Thymus (tissue), 14 donors: Measurements from ENCODE around the gene PLA2G4F. TPM values are rescaled to one million over a fixed set of nuclear protein-coding genes. Genes with fewer than 3 reads are reported as not detected.

ENCODE experiments used
- DNase-seq, 9 donors: peaks; one replicate each; pipeline ENCODE4 v3.0.0-alpha.2; 2013; ENCODE audit warnings: low spot score in 9 of 9, low read depth in 6 of 9, missing footprints in 1 of 9
- H3K27ac ChIP-seq, 2 donors: one replicate each; pipeline ENCODE4 v1.5.1; 2013; ENCODE audit warnings: control low read depth in 1 of 2, low read depth in 1 of 2, low read length in 1 of 2, mild to moderate bottlenecking in 1 of 2, moderate library complexity in 1 of 2
- H3K27me3 ChIP-seq, 2 donors: one replicate each; pipeline ENCODE4 v1.5.1; 2013; ENCODE audit warnings: low read length in 1 of 2; ENCODE audit not compliant: control insufficient read depth in 2 of 2, insufficient read depth in 1 of 2
- H3K36me3 ChIP-seq, 2 donors: one replicate each; pipeline ENCODE4 v1.5.1; 2013; ENCODE audit warnings: low read length in 1 of 2, mild to moderate bottlenecking in 1 of 2, moderate library complexity in 1 of 2; ENCODE audit not compliant: control insufficient read depth in 2 of 2, insufficient read depth in 2 of 2
- H3K4me1 ChIP-seq, 2 donors: one replicate each; pipeline ENCODE4 v1.5.1; 2013; ENCODE audit warnings: low read length in 2 of 2; ENCODE audit not compliant: control insufficient read depth in 2 of 2, insufficient read depth in 2 of 2
- H3K4me3 ChIP-seq, 2 donors: one replicate each; pipeline ENCODE4 v1.5.1; 2013; ENCODE audit warnings: low read length in 2 of 2, control low read depth in 1 of 2, mild to moderate bottlenecking in 1 of 2
- H3K9me3 ChIP-seq, 2 donors: one replicate each; pipeline ENCODE4 v1.5.1; 2013; ENCODE audit warnings: low read length in 1 of 2, mild to moderate bottlenecking in 1 of 2; ENCODE audit not compliant: control insufficient read depth in 2 of 2, insufficient read depth in 1 of 2
- WGBS: extraction: QIAGEN DNeasy Blood & Tissue Kit; methylation state at CpG from one replicate; pipeline ENCODE4 v1.1.7; 2013; 5-methylcytosine and 5-hydroxymethylcytosine counted together
- long read RNA-seq, 10 donors: transcript quantifications; one replicate each; lab custom pipeline, GENCODE V29; 2026
- polyA plus RNA-seq: library from polyadenylated mRNA; stranded (reverse); fragments of 200-250 nt; gene quantifications from one replicate; pipeline ENCODE4 v1.2.3, GENCODE V29; 2013
- total RNA-seq: library from RNA; stranded (reverse); fragments of 120-200 nt; gene quantifications from one replicate; pipeline ENCODE4 v1.2.4, GENCODE V29; 2013
- donor health status: healthy.

PLA2G4F gene
- total RNA-seq, result 2.1 TPM
- polyA plus RNA-seq, result 7.3 TPM
- long read RNA-seq, donor 1, result 0 reads
- long read RNA-seq, donor 2, result 0 reads
- long read RNA-seq, donor 3, result 0 reads
- long read RNA-seq, donor 4, result 0 reads
- long read RNA-seq, donor 5, partial matches to known transcripts, result 0 of 1 reads
- long read RNA-seq, donor 5, other reads (novel, unspliced or antisense), result 0 of 1 reads
- long read RNA-seq, donor 6, full-length matches to known transcripts, result 1 of 1 reads
- long read RNA-seq, donor 6, partial matches to known transcripts, result 0 of 1 reads
- long read RNA-seq, donor 6, other reads (novel, unspliced or antisense), result 0 of 1 reads
- long read RNA-seq, donor 7, result 0 reads
- long read RNA-seq, donor 8, result 0 reads
- long read RNA-seq, donor 9, result 0 reads
- long read RNA-seq, donor 10, result 0 reads

DNA sequence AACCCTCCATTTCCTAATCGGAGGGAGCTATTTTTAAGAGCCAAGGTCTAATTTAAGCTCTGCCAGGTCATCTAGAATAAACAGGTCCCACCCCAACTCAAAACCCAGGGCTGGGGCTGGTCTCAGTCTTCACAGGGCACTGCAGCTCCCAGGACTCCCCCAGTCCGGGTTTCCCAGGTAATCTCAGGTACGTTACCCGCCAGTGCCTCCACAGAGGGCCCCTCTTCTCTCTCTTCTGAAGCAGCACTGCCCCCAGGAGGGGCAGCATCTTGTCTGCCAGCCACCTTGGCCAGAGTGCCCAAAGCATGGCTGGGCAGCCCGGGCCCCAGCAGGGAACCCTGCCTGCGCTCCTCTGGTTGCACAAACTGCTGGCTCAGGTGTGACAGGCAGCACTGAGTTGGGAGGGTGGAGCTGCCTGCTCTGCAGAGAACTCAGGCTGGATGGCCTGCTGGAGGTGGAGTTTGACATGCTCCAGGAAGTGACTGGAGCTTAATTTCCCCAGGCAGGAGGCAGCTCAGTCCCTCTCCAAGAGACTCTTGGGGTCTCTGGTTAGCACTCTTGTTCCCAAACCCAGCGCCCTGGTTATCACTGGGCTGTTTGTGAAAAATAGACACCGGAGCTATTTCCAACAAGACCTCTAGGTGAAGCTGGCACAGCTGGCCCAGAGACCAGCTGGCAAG is at the start of gene PLA2G4F:
Gene PLA2G4F, minus strand, starts transcription at position 394 of the 680 bp plus-strand sequence. Its CDS starts 87 bp downstream, at position 307.
- Histone ChIP-seq H3K27me3 (no peaks in the 10 kb centered on the region), H3K9me3 (peaks cover 0 to 4% of the 10 kb centered on the region in 2 donors), H3K4me3 (no peak within 1 kb of the TSS), H3K36me3 (peaks cover 25 to 28% of the 10 kb centered on the region in 2 donors), H3K4me1 (peaks cover 0 to 30% of the 10 kb centered on the region in 2 donors), H3K27ac (peak within 1 kb of the TSS; percentile 6 to 37)
- DNase-seq, result peak in 2 of 9 donors; percentile 14 to 15
- 87% methylated on average over 8 of the region's 8 CpGs for WGBS

DNA sequence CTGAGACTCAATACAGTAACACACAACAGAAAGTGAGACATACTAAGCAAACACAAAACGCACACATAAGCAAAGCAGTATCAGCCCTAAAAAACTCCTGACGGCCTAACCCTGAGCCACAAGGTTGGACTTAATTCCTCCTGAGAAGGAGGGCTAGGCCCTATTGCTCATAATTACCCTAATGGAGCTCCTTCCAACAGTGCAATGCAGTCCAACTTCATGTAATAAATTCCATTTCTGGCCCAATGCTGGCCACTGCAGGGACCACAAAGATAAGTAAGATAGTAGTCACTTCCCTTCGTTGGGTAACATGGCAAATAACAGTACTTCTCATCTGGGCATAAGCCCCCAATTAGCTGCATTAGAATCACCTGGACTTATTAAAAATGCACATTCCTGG is 47.5 kb upstream of the PLA2G4F start:
- WGBS, result 96% methylated on average over 3 of the region's 3 CpGs
- no peaks in the 10 kb centered on the region for H3K27me3 ChIP-seq
- peaks cover 0 to 4% of the 10 kb centered on the region in 2 donors for H3K9me3 ChIP-seq
- H3K4me1 ChIP-seq, result peaks cover 11 to 16% of the 10 kb centered on the region in 2 donors
- no peak overlapping the region for H3K4me3 ChIP-seq
- no peak for DNase-seq
- peaks cover 3 to 9% of the 10 kb centered on the region in 2 donors for H3K36me3 ChIP-seq
- no peak overlapping the region for H3K27ac ChIP-seq

- Histone ChIP-seq H3K27me3 (no peaks in the 10 kb centered on the region), H3K4me3 (no peak overlapping the region), H3K4me1 (peaks cover 5 to 13% of the 10 kb centered on the region in 2 donors), H3K9me3 (no peaks in the 10 kb centered on the region), H3K36me3 (peaks cover 9 to 14% of the 10 kb centered on the region in 2 donors), H3K27ac (no peak overlapping the region)
- 71% methylated on average over 2 of the region's 2 CpGs for WGBS
- no peak for DNase-seq
Measured at GRCh38 chr15:42202653-42203052, 46.2 kb upstream of the PLA2G4F start.

DNA sequence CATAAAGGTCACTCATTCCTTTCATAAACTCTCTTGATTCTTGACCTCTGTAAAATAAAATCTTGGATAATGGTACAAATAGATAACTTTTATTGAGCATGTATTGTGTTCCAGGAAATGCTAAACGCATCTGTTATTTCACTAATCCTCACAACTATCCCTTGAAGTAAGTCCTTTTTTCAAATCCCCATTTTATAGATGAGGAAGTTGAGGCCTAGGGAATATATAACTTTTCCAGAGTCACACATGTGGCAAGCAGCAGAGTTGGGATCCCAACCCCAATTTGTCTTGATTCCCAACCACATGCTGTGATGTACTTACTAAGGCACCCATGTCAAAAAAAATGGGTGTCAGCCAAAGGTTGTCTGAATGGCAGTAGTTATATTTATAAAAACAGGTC is 45.4 kb upstream of the PLA2G4F start:
- peaks cover 14 to 16% of the 10 kb centered on the region in 2 donors for H3K36me3 ChIP-seq
- WGBS, result 99% methylated on average over 1 of the region's 1 CpG

GRCh38 chr15:42199126-42199525 is 42.7 kb upstream of the PLA2G4F start:
- no peak overlapping the region for H3K4me3 ChIP-seq
- no peaks in the 10 kb centered on the region for H3K4me1 ChIP-seq
- peaks cover 14 to 18% of the 10 kb centered on the region in 2 donors for H3K36me3 ChIP-seq
- no peak for DNase-seq
- 98% methylated on average over 5 of the region's 5 CpGs for WGBS
- H3K27ac ChIP-seq, result no peak overlapping the region
- H3K9me3 ChIP-seq, result no peaks in the 10 kb centered on the region
- no peaks in the 10 kb centered on the region for H3K27me3 ChIP-seq

More for the DNA sequence above, 45.4 kb upstream of the PLA2G4F start:
- H3K4me1 ChIP-seq, result peaks cover 0 to 6% of the 10 kb centered on the region in 2 donors
- H3K9me3 ChIP-seq, result no peaks in the 10 kb centered on the region
- H3K4me3 ChIP-seq, result no peak overlapping the region
- H3K27me3 ChIP-seq, result no peaks in the 10 kb centered on the region
- no peak for DNase-seq
- no peak overlapping the region for H3K27ac ChIP-seq

DNA sequence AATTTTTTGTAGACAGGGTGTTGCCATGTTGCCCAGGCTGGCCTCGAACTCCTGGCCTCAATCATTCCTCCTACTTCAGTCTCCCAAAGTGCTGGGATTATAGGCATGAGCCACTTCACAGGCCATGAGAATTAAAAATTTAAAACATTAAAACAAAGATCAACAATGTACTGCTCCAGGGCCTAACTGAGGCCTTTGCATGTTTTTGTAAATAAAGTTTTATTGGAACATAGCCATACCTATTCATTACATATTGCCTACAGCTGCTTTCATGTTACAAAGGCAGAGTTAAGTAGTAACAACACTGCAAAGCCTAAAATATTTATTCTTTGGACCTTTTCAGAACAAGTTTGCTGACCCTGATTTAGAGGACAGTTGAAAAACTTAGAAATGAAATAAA is 42.1 kb upstream of the PLA2G4F start:
- 100% methylated on average over 1 of the region's 1 CpG for WGBS
- no peak for DNase-seq

GRCh38 chr15:42194513-42194912 is 38.1 kb upstream of the PLA2G4F start:
- H3K9me3 ChIP-seq, result no peaks in the 10 kb centered on the region
- 96% methylated on average over 5 of the region's 5 CpGs for WGBS
- H3K27ac ChIP-seq, result no peak overlapping the region
- H3K27me3 ChIP-seq, result no peaks in the 10 kb centered on the region
- no peak overlapping the region for H3K4me3 ChIP-seq
- DNase-seq, result no peak
- peaks cover 27 to 48% of the 10 kb centered on the region in 2 donors for H3K36me3 ChIP-seq
- H3K4me1 ChIP-seq, result peaks cover 0 to 2% of the 10 kb centered on the region in 2 donors

More for the DNA sequence above, 42.1 kb upstream of the PLA2G4F start:
- Histone ChIP-seq H3K27me3 (no peaks in the 10 kb centered on the region), H3K9me3 (no peaks in the 10 kb centered on the region), H3K4me1 (no peaks in the 10 kb centered on the region), H3K4me3 (no peak overlapping the region), H3K36me3 (peaks cover 14 to 18% of the 10 kb centered on the region in 2 donors), H3K27ac (no peak overlapping the region)

DNA sequence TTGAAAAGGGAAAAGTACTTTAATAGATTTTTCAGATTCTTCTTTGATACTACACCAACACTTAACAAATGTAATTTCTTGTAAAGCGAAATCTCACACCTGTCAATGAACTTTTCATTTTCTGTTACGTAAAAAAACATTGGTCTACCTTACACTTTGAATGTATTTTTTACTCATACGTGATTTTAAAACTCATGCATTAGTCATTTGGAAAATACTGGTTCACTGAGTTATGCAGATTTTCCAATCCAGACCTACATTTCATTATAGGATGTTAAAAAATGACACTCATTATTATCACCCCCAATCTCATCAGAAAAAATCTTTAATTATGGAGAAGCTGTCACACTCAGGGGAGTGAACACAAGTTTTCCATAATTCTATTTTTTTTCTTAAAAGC is 36.9 kb upstream of the PLA2G4F start:
- H3K27me3 ChIP-seq, result no peaks in the 10 kb centered on the region
- peaks cover 27 to 49% of the 10 kb centered on the region in 2 donors for H3K36me3 ChIP-seq
- no peak for DNase-seq
- WGBS, result 95% methylated on average over 3 of the region's 3 CpGs
- H3K4me3 ChIP-seq, result no peak overlapping the region
- peaks cover 0 to 2% of the 10 kb centered on the region in 2 donors for H3K4me1 ChIP-seq
- no peaks in the 10 kb centered on the region for H3K9me3 ChIP-seq
- H3K27ac ChIP-seq, result no peak overlapping the region
